ENCODE data around the gene KLHL33.

The KLHL33 gene

GRCh38 chr14:20470603-20470901, 34.6 kb upstream of the KLHL33 start:
- Histone ChIP-seq H3K4me2 (ENCODE audit: low read depth, low read length, poor library complexity, severe bottlenecking) (peak overlapping the region; percentile 98), H3K9ac (ENCODE audit: low read length) (peak overlapping the region; percentile 89), H3K27me3 (ENCODE audit: low read length) (no peaks in the 10 kb centered on the region), H3K27ac (ENCODE audit: low read depth, low read length) (peak overlapping the region; percentile 54), H4K20me1 (ENCODE audit: low read depth, low read length) (no peaks in the 10 kb centered on the region; the same call in 1 of the 2 replicates), H3K36me3 (ENCODE audit: low read length) (peaks cover 16% of the 10 kb centered on the region; the same call in 1 of the 2 replicates), H2AFZ (ENCODE audit: low read depth, low read length, severe bottlenecking) (peak overlapping the region; percentile 73), H3K9me3 (ENCODE audit: insufficient read depth, low read length) (no peaks in the 10 kb centered on the region), H3K9me2 (replicated peaks; ENCODE audit: insufficient read depth, low read length) (no peaks in the 10 kb centered on the region), H3F3A (ENCODE audit: insufficient read depth) (no peaks in the 10 kb centered on the region; the same call in 1 of the 2 replicates), H3K79me2 (ENCODE audit: insufficient read depth, low read length) (peaks cover 40% of the 10 kb centered on the region), H3K4me3 (ENCODE audit: insufficient read depth, low read length, poor library complexity, severe bottlenecking) (peak overlapping the region; percentile 56)
- TF ChIP-seq EZH2phosphoT487 (conservative IDR thresholded peaks at IDR 0.05; ENCODE audit: low read length) (no peak), CTCF (IDR thresholded peaks at IDR 0.05; ENCODE audit: insufficient read depth, low read length, poor library complexity, severe bottlenecking) (no peak)

- Histone ChIP-seq H3K36me3 (ENCODE audit: low read length) (peaks cover 16% of the 10 kb centered on the region; the same call in 1 of the 2 replicates), H4K20me1 (ENCODE audit: low read depth, low read length) (no peaks in the 10 kb centered on the region; the same call in 1 of the 2 replicates), H3K79me2 (ENCODE audit: insufficient read depth, low read length) (peaks cover 40% of the 10 kb centered on the region), H3K27me3 (ENCODE audit: low read length) (no peaks in the 10 kb centered on the region), H3K9me3 (ENCODE audit: insufficient read depth, low read length) (no peaks in the 10 kb centered on the region), H2AFZ (ENCODE audit: low read depth, low read length, severe bottlenecking) (peak overlapping the region; percentile 73), H3K4me2 (ENCODE audit: low read depth, low read length, poor library complexity, severe bottlenecking) (peak overlapping the region; percentile 98), H3K27ac (ENCODE audit: low read depth, low read length) (peak overlapping the region; percentile 54), H3K9me2 (replicated peaks; ENCODE audit: insufficient read depth, low read length) (no peaks in the 10 kb centered on the region), H3F3A (ENCODE audit: insufficient read depth) (no peaks in the 10 kb centered on the region; the same call in 1 of the 2 replicates), H3K9ac (ENCODE audit: low read length) (peak overlapping the region; percentile 89), H3K4me3 (ENCODE audit: insufficient read depth, low read length, poor library complexity, severe bottlenecking) (peak overlapping the region; percentile 56)
- TF ChIP-seq CTCF (IDR thresholded peaks at IDR 0.05; ENCODE audit: insufficient read depth, low read length, poor library complexity, severe bottlenecking) (no peak), EZH2phosphoT487 (conservative IDR thresholded peaks at IDR 0.05; ENCODE audit: low read length) (no peak)
Measured at GRCh38 chr14:20469890-20470602, 34.1 kb upstream of the KLHL33 start.

GRCh38 chr14:20469242-20469889, 33.4 kb upstream of the KLHL33 start, which contains the start of gene PNP:
TSS of gene PNP (plus strand) at chr14:20469406. CDS start at chr14:20469525, 119 bp downstream.
- Histone ChIP-seq H3K4me2 (ENCODE audit: low read depth, low read length, poor library complexity, severe bottlenecking) (peak within 1 kb of the TSS; percentile 98), H3K9me3 (ENCODE audit: insufficient read depth, low read length) (no peaks in the 10 kb centered on the region), H3K4me3 (ENCODE audit: insufficient read depth, low read length, poor library complexity, severe bottlenecking) (peak within 1 kb of the TSS; percentile 56), H3K79me2 (ENCODE audit: insufficient read depth, low read length) (peaks cover 40% of the 10 kb centered on the region), H4K20me1 (ENCODE audit: low read depth, low read length) (no peaks in the 10 kb centered on the region; the same call in 1 of the 2 replicates), H2AFZ (ENCODE audit: low read depth, low read length, severe bottlenecking) (peak within 1 kb of the TSS; percentile 73), H3F3A (ENCODE audit: insufficient read depth) (no peaks in the 10 kb centered on the region; the same call in 1 of the 2 replicates), H3K9ac (ENCODE audit: low read length) (peak within 1 kb of the TSS; percentile 89), H3K27me3 (ENCODE audit: low read length) (no peaks in the 10 kb centered on the region), H3K9me2 (replicated peaks; ENCODE audit: insufficient read depth, low read length) (no peaks in the 10 kb centered on the region), H3K36me3 (ENCODE audit: low read length) (peaks cover 12% of the 10 kb centered on the region; the same call in 1 of the 2 replicates), H3K27ac (ENCODE audit: low read depth, low read length) (peak within 1 kb of the TSS; percentile 54)
- no peak for TF ChIP-seq CTCF (IDR thresholded peaks at IDR 0.05; ENCODE audit: insufficient read depth, low read length, poor library complexity, severe bottlenecking)
- no peak for TF ChIP-seq EZH2phosphoT487 (conservative IDR thresholded peaks at IDR 0.05; ENCODE audit: low read length)

Data from SU-DHL-6 (cell line).